ENCODE measurements around the gene ATP8A2.

Gene ATP8A2

GRCh38 chr13:25864116-25864515, 492.3 kb downstream of the ATP8A2 start:
- DNase-seq = no peak

GRCh38 chr13:25864936-25865335, 493.2 kb downstream of the ATP8A2 start:
- DNase-seq = no peak

- DNase-seq = no peak
Measured at GRCh38 chr13:25865391-25865790, 493.6 kb downstream of the ATP8A2 start.

- DNase-seq = no peak
Measured at GRCh38 chr13:25867038-25867437, 495.3 kb downstream of the ATP8A2 start.

- no peak for DNase-seq
Measured at GRCh38 chr13:25868490-25868889, 496.7 kb downstream of the ATP8A2 start.

- DNase-seq = no peak
Measured at GRCh38 chr13:25869941-25870340, 498.2 kb downstream of the ATP8A2 start.

- DNase-seq = no peak
Measured at GRCh38 chr13:25871389-25872125, 499.8 kb downstream of the ATP8A2 start.

- no peak for DNase-seq
Measured at GRCh38 chr13:25872481-25873241, 500.9 kb downstream of the ATP8A2 start.

GRCh38 chr13:25873242-25873612, 501.5 kb downstream of the ATP8A2 start:
- no peak for DNase-seq

- no peak for DNase-seq
Measured at GRCh38 chr13:25874064-25874737, 502.4 kb downstream of the ATP8A2 start.

GRCh38 chr13:25874907-25875306, 503.1 kb downstream of the ATP8A2 start:
- no peak for DNase-seq

- DNase-seq = no peak
Measured at GRCh38 chr13:25876247-25876646, 504.5 kb downstream of the ATP8A2 start.

- DNase-seq = no peak
Measured at GRCh38 chr13:25879466-25879865, 507.7 kb downstream of the ATP8A2 start.

GRCh38 chr13:25881136-25881926, 509.6 kb downstream of the ATP8A2 start:
- DNase-seq = no peak

- DNase-seq = no peak
Measured at GRCh38 chr13:25881971-25882451, 510.2 kb downstream of the ATP8A2 start.

GRCh38 chr13:25882466-25883357, 510.9 kb downstream of the ATP8A2 start:
- DNase-seq = no peak

- DNase-seq = no peak
Measured at GRCh38 chr13:25885418-25885817, 513.6 kb downstream of the ATP8A2 start.

GRCh38 chr13:25886438-25887214, 514.9 kb downstream of the ATP8A2 start:
- DNase-seq = no peak

GRCh38 chr13:25887962-25888655, 516.3 kb downstream of the ATP8A2 start:
- DNase-seq = no peak

GRCh38 chr13:25890671-25891212, 519.0 kb downstream of the ATP8A2 start:
- DNase-seq = no peak
